NCI-H748 (cell line): ENCODE data around the gene USP47.

Experiments
- DNase-seq: peaks from one replicate; lab custom pipeline; 2025; ENCODE audit not compliant: unreplicated experiment; lab: John Stamatoyannopoulos, UW

The USP47 gene

GRCh38 chr11:11979488-11980117, 137.8 kb downstream of the USP47 start:
- DNase-seq: no peak

GRCh38 chr11:11980200-11980599, 138.4 kb downstream of the USP47 start:
- DNase-seq: no peak

GRCh38 chr11:11980841-11981308, 139.1 kb downstream of the USP47 start:
- DNase-seq: no peak

GRCh38 chr11:11981364-11981763, 139.6 kb downstream of the USP47 start:
- DNase-seq: no peak

- DNase-seq: no peak
Measured at GRCh38 chr11:11981840-11982239, 140.1 kb downstream of the USP47 start.

GRCh38 chr11:11982461-11982860, 140.7 kb downstream of the USP47 start:
- no peak for DNase-seq

GRCh38 chr11:11982975-11983374, 141.2 kb downstream of the USP47 start:
- no peak for DNase-seq

GRCh38 chr11:11983427-11983826, 141.7 kb downstream of the USP47 start:
- DNase-seq: no peak

GRCh38 chr11:11984563-11984962, 142.8 kb downstream of the USP47 start:
- DNase-seq: no peak

GRCh38 chr11:11985016-11985715, 143.4 kb downstream of the USP47 start:
- no peak for DNase-seq

GRCh38 chr11:11985954-11986949, 144.5 kb downstream of the USP47 start:
- no peak for DNase-seq

- DNase-seq: peak; percentile 10
Measured at GRCh38 chr11:11987503-11988022, 145.8 kb downstream of the USP47 start.

GRCh38 chr11:11988099-11988651, 146.4 kb downstream of the USP47 start:
- DNase-seq: no peak

GRCh38 chr11:11988681-11989261, 147.0 kb downstream of the USP47 start:
- DNase-seq: no peak

- DNase-seq: no peak
Measured at GRCh38 chr11:11989774-11990744, 148.3 kb downstream of the USP47 start.

GRCh38 chr11:11992257-11993212, 150.8 kb downstream of the USP47 start:
- DNase-seq: no peak

GRCh38 chr11:11993839-11994238, 152.1 kb downstream of the USP47 start:
- no peak for DNase-seq

- no peak for DNase-seq
Measured at GRCh38 chr11:11995601-11996000, 153.8 kb downstream of the USP47 start.
